RWPE2 (cell line): ENCODE results near the gene SGO1.
"Not testable (repeated sequence)": the region's sequence is repeated elsewhere in the genome, so short reads cannot be mapped to it uniquely, and the experiment has no call there.

Experiments
- ATAC-seq: fragments of 200-7000 bp; cut with Tn5 transposase; 3 replicates; pipeline ENCODE4 v1.9.1; 2021; ENCODE audit warnings: low read depth
- DNase-seq: peaks from one replicate; pipeline ENCODE4 v3.0.0-alpha.2; 2020; ENCODE audit warnings: low spot score
- H3K27ac ChIP-seq: fragments of 450-650 bp; 2 replicates; pipeline ENCODE4 v1.5.1; 2017; ENCODE audit warnings: mild to moderate bottlenecking; ENCODE audit not compliant: poor library complexity, severe bottlenecking
- H3K27me3 ChIP-seq: fragments of 250-450 bp; sonication (Bioruptor Pico); 2 replicates; pipeline ENCODE4 v1.5.1; 2021; ENCODE audit warnings: mild to moderate bottlenecking, moderate library complexity; ENCODE audit not compliant: insufficient read depth, poor library complexity, severe bottlenecking
- H3K36me3 ChIP-seq: fragments of 250-450 bp; sonication (Bioruptor Pico); 2 replicates; pipeline ENCODE4 v1.5.1; 2020; ENCODE audit warnings: low read depth, mild to moderate bottlenecking, moderate library complexity
- H3K4me1 ChIP-seq: fragments of 250-450 bp; sonication (Bioruptor Pico); 2 replicates; pipeline ENCODE4 v1.5.1; 2021; ENCODE audit warnings: mild to moderate bottlenecking, moderate library complexity; ENCODE audit not compliant: insufficient read depth, poor library complexity, severe bottlenecking
- H3K4me3 ChIP-seq: fragments of 250-450 bp; sonication (Bioruptor Pico); 2 replicates; pipeline ENCODE4 v1.5.1; 2021; ENCODE audit warnings: mild to moderate bottlenecking, moderate library complexity; ENCODE audit not compliant: severe bottlenecking
- H3K9me3 ChIP-seq: fragments of 250-450 bp; sonication (Bioruptor Pico); 2 replicates; pipeline ENCODE4 v1.5.1; 2021; ENCODE audit warnings: mild to moderate bottlenecking, moderate library complexity; ENCODE audit not compliant: severe bottlenecking
- CTCF ChIP-seq: fragments of 450-650 bp; IDR thresholded peaks from one replicate; pipeline ENCODE4 v1.5.1; 2017; ENCODE audit warnings: mild to moderate bottlenecking, moderate library complexity; ENCODE audit not compliant: poor library complexity, severe bottlenecking

SGO1 gene

DNA sequence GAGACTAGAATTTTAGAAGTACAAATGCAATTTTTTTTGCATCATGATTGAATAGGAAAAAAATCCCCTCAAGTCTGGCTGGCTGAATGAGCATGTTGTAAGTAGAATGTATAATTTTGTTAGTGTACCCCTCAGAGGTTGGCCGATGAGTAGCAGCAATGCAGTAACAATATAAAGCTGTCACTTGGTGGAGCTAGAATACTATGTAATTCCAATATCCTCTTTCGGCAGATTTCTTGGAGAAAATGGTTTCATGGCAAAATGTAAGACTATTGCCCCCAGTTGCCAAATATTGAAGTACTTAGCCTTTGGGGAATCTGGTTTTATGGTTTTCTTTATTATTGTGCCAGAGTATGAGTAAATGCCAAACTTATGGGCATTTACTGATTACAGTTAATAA, 39.8 kb upstream of the SGO1 start:
- DNase-seq (no peak), ATAC-seq (peak; percentile 58; the same call in 1 of the 3 replicates)
- no peak overlapping the region for H3K27ac ChIP-seq
- peak; percentile 76 for TF ChIP-seq CTCF
- no peaks in the 10 kb centered on the region for H3K4me1 ChIP-seq
- no peak overlapping the region for H3K4me3 ChIP-seq
- H3K27me3 ChIP-seq = peaks cover 3% of the 10 kb centered on the region
- no peaks in the 10 kb centered on the region for H3K36me3 ChIP-seq
- H3K9me3 ChIP-seq = no peaks in the 10 kb centered on the region

DNA sequence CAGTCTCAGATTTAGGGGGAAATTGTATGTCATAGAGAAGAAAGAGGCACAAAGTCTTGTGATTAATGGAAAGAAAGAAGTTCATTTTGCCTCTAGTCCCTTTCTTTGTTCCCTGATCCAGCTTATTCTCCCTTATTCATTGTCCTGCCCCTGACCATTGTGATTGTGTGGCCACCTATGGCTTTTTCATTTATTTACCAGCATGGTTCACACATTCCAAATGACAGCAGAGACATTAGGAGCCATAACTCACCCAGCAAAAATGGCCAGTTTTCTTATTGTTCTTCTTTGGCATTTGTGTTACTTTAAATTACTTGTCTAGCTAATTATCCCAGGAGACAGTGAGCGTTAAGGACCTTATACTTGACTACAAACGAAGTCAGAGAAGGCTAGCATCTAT, 36.3 kb upstream of the SGO1 start:
- H3K27ac ChIP-seq = no peak overlapping the region
- ATAC-seq = no peak

GRCh38 chr3:20218215-20218614, 32.2 kb upstream of the SGO1 start:
- ATAC-seq (no peak), DNase-seq (no peak)
- Histone ChIP-seq H3K4me1 (no peaks in the 10 kb centered on the region), H3K27ac (no peak overlapping the region), H3K4me3 (no peak overlapping the region), H3K9me3 (no peaks in the 10 kb centered on the region), H3K36me3 (no peaks in the 10 kb centered on the region), H3K27me3 (no peaks in the 10 kb centered on the region)
- no peak for TF ChIP-seq CTCF

More for the DNA sequence above, 36.3 kb upstream of the SGO1 start:
- Histone ChIP-seq H3K27me3 (no peaks in the 10 kb centered on the region), H3K36me3 (no peaks in the 10 kb centered on the region), H3K9me3 (no peaks in the 10 kb centered on the region), H3K4me3 (no peak overlapping the region), H3K4me1 (no peaks in the 10 kb centered on the region)
- no peak for DNase-seq
- no peak for TF ChIP-seq CTCF

GRCh38 chr3:20215636-20216035, 29.6 kb upstream of the SGO1 start:
- H3K36me3 ChIP-seq = no peaks in the 10 kb centered on the region
- DNase-seq (no peak), ATAC-seq (0 out of 3 replicates have a peak, but pooled peaks have one; percentile 29)
- H3K4me3 ChIP-seq = no peak overlapping the region
- no peaks in the 10 kb centered on the region for H3K27me3 ChIP-seq
- no peak for TF ChIP-seq CTCF
- H3K9me3 ChIP-seq = no peaks in the 10 kb centered on the region
- H3K27ac ChIP-seq = no peak overlapping the region
- no peaks in the 10 kb centered on the region for H3K4me1 ChIP-seq

- not testable (repeated sequence) for H3K9me3 ChIP-seq, H3K4me3 ChIP-seq, DNase-seq, H3K36me3 ChIP-seq, H3K27me3 ChIP-seq, H3K27ac ChIP-seq, ATAC-seq, H3K4me1 ChIP-seq
These were observed 27.5 kb upstream of the SGO1 start for GRCh38 chr3:20213491-20213890.

GRCh38 chr3:20207945-20208344, 21.9 kb upstream of the SGO1 start:
- H3K27me3 ChIP-seq, DNase-seq: not testable (repeated sequence)

GRCh38 chr3:20205898-20206297, 19.9 kb upstream of the SGO1 start:
- not testable (repeated sequence) for DNase-seq, H3K4me3 ChIP-seq, H3K36me3 ChIP-seq, H3K27me3 ChIP-seq, ATAC-seq, H3K27ac ChIP-seq, H3K9me3 ChIP-seq, H3K4me1 ChIP-seq

More at GRCh38 chr3:20207945-20208344, 21.9 kb upstream of the SGO1 start:
- not testable (repeated sequence) for H3K4me3 ChIP-seq, H3K27ac ChIP-seq, ATAC-seq, H3K36me3 ChIP-seq, H3K9me3 ChIP-seq, H3K4me1 ChIP-seq
